ENCODE data around the gene LGR4.

The LGR4 gene

GRCh38 chr11:27481992-27482391 lies 9.4 kb upstream of the LGR4 start:
- no peak for DNase-seq

GRCh38 chr11:27477831-27478230 lies 5.2 kb upstream of the LGR4 start:
- DNase-seq: no peak

GRCh38 chr11:27477243-27477642 lies 4.7 kb upstream of the LGR4 start:
- DNase-seq: no peak

GRCh38 chr11:27475622-27476021 lies 3.0 kb upstream of the LGR4 start:
- DNase-seq: no peak

- DNase-seq: no peak
Observed at GRCh38 chr11:27473017-27473406, 422 bp upstream of the LGR4 start.

- DNase-seq: no peak
Observed at GRCh38 chr11:27471589-27472397, 797 bp downstream of the LGR4 start.

GRCh38 chr11:27470826-27471588 lies 1.6 kb downstream of the LGR4 start:
- DNase-seq: no peak

GRCh38 chr11:27470166-27470565 lies 2.4 kb downstream of the LGR4 start:
- DNase-seq: no peak

GRCh38 chr11:27468995-27469695 lies 3.4 kb downstream of the LGR4 start:
- no peak for DNase-seq

GRCh38 chr11:27468209-27468994 lies 4.2 kb downstream of the LGR4 start:
- no peak for DNase-seq

GRCh38 chr11:27467181-27467913 lies 5.2 kb downstream of the LGR4 start:
- DNase-seq: no peak

- DNase-seq: no peak
Observed at GRCh38 chr11:27466363-27466762, 6.2 kb downstream of the LGR4 start.

GRCh38 chr11:27465629-27466028 lies 7.0 kb downstream of the LGR4 start:
- DNase-seq: no peak

GRCh38 chr11:27464909-27465308 lies 7.7 kb downstream of the LGR4 start:
- DNase-seq: no peak

GRCh38 chr11:27464289-27464696 lies 8.3 kb downstream of the LGR4 start:
- no peak for DNase-seq

GRCh38 chr11:27462543-27462942 lies 10.0 kb downstream of the LGR4 start:
- DNase-seq: no peak

- no peak for DNase-seq
Observed at GRCh38 chr11:27460158-27460978, 12.2 kb downstream of the LGR4 start.

- no peak for DNase-seq
Observed at GRCh38 chr11:27459191-27459590, 13.4 kb downstream of the LGR4 start.

GRCh38 chr11:27458182-27458581 lies 14.4 kb downstream of the LGR4 start:
- no peak for DNase-seq

- no peak for DNase-seq
Observed at GRCh38 chr11:27456795-27457329, 15.7 kb downstream of the LGR4 start.
